GM21381 (cell line): ENCODE results near the gene OVAAL.

Source experiments
- ATAC-seq: cut with Tn5 transposase; IDR thresholded peaks from one replicate; pipeline ENCODE4 v1.9.1; 2021; ENCODE audit warnings: mild to moderate bottlenecking, moderate library complexity; ENCODE audit not compliant: unreplicated experiment

Gene OVAAL

GRCh38 chr1:180568184-180568583 is 9.4 kb downstream of the OVAAL start:
- ATAC-seq, result no peak

GRCh38 chr1:180571060-180571831 is 12.5 kb downstream of the OVAAL start:
- ATAC-seq, result no peak

- ATAC-seq, result no peak
Observed at GRCh38 chr1:180571832-180572636, 13.3 kb downstream of the OVAAL start.

GRCh38 chr1:180572760-180573159 is 14.0 kb downstream of the OVAAL start:
- no peak for ATAC-seq

GRCh38 chr1:180574031-180574713 is 15.4 kb downstream of the OVAAL start:
- no peak for ATAC-seq

GRCh38 chr1:180577361-180577760 is 18.6 kb downstream of the OVAAL start:
- no peak for ATAC-seq

GRCh38 chr1:180579961-180580611 is 21.3 kb downstream of the OVAAL start:
- no peak for ATAC-seq

- ATAC-seq, result no peak
Observed at GRCh38 chr1:180581635-180582039, 22.9 kb downstream of the OVAAL start.

GRCh38 chr1:180584869-180585268 is 26.1 kb downstream of the OVAAL start:
- no peak for ATAC-seq

GRCh38 chr1:180585994-180586359 is 27.2 kb downstream of the OVAAL start:
- ATAC-seq, result no peak

- ATAC-seq, result no peak
Observed at GRCh38 chr1:180586671-180587155, 27.9 kb downstream of the OVAAL start.

- no peak for ATAC-seq
Observed at GRCh38 chr1:180588121-180588520, 29.4 kb downstream of the OVAAL start.

GRCh38 chr1:180590889-180591288 is 32.1 kb downstream of the OVAAL start:
- ATAC-seq, result no peak

- no peak for ATAC-seq
Observed at GRCh38 chr1:180593382-180593781, 34.6 kb downstream of the OVAAL start.

GRCh38 chr1:180594723-180595122 is 36.0 kb downstream of the OVAAL start:
- no peak for ATAC-seq

- ATAC-seq, result no peak
Observed at GRCh38 chr1:180595966-180596365, 37.2 kb downstream of the OVAAL start.

- no peak for ATAC-seq
Observed at GRCh38 chr1:180597520-180597919, 38.8 kb downstream of the OVAAL start.

- ATAC-seq, result no peak
Observed at GRCh38 chr1:180598333-180598974, 39.7 kb downstream of the OVAAL start.

GRCh38 chr1:180600343-180600742 is 41.6 kb downstream of the OVAAL start:
- no peak for ATAC-seq

GRCh38 chr1:180601512-180601911 is 42.7 kb downstream of the OVAAL start:
- ATAC-seq, result no peak
